NB4 (cell line): ENCODE data around the gene POLG2.
"Not testable (repeated sequence)": the region's sequence is repeated elsewhere in the genome, so short reads cannot be mapped to it uniquely, and the experiment has no call there.

Experiments used
- DNase-seq: peaks from one replicate; pipeline ENCODE4 v3.0.0; 2010; ENCODE audit warnings: low read depth
- H3K4me3 ChIP-seq: one replicate; pipeline ENCODE4 v1.5.1; 2011; ENCODE audit warnings: mild to moderate bottlenecking, low read depth, low read length, moderate library complexity
- MYC ChIP-seq: IDR thresholded peaks from 2 replicates; pipeline ENCODE4 v1.6.1; 2011; ENCODE audit warnings: low read depth, low read length
- POLR2A ChIP-seq: IDR thresholded peaks from 2 replicates; pipeline ENCODE4 v1.6.1; 2011; ENCODE audit warnings: mild to moderate bottlenecking; ENCODE audit not compliant: insufficient read length; ENCODE audit errors: extremely low read depth
- TF ChIP-seq, protein P1 (sequence below): IDR thresholded peaks from 2 replicates; pipeline ENCODE4 v1.6.1; 2011; ENCODE audit warnings: low read depth, low read length
- TF ChIP-seq, protein P2 (sequence below): IDR thresholded peaks from one replicate; pipeline ENCODE4 v1.5.1; 2012; ENCODE audit warnings: low read depth, low read length

Gene POLG2

DNA sequence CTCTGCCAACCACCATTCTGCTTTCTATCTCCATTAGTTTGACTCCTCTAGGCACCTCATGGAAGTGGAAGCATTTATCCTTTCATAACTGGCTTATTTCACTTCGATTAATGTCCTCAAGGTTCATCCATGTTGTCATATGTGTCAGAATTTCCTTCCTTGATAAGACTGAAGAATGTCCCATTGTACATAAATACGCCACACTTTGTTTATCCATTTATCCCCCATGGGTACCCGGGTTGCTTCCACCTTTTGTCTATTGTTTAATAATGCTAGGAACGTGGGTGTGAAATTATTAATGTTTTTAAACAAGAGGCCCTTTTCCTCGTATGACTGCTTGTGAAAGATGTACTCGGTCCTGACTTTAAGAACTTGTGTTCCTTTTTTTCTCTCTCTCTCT is 35.1 kb downstream of the POLG2 start:
- no peak for TF ChIP-seq POLR2A
- TF ChIP-seq, protein P1, sequence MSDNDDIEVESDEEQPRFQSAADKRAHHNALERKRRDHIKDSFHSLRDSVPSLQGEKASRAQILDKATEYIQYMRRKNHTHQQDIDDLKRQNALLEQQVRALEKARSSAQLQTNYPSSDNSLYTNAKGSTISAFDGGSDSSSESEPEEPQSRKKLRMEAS: no peak
- TF ChIP-seq MYC: no peak
- TF ChIP-seq, protein P2, sequence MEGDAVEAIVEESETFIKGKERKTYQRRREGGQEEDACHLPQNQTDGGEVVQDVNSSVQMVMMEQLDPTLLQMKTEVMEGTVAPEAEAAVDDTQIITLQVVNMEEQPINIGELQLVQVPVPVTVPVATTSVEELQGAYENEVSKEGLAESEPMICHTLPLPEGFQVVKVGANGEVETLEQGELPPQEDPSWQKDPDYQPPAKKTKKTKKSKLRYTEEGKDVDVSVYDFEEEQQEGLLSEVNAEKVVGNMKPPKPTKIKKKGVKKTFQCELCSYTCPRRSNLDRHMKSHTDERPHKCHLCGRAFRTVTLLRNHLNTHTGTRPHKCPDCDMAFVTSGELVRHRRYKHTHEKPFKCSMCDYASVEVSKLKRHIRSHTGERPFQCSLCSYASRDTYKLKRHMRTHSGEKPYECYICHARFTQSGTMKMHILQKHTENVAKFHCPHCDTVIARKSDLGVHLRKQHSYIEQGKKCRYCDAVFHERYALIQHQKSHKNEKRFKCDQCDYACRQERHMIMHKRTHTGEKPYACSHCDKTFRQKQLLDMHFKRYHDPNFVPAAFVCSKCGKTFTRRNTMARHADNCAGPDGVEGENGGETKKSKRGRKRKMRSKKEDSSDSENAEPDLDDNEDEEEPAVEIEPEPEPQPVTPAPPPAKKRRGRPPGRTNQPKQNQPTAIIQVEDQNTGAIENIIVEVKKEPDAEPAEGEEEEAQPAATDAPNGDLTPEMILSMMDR: no peak
- no peak for DNase-seq

DNA sequence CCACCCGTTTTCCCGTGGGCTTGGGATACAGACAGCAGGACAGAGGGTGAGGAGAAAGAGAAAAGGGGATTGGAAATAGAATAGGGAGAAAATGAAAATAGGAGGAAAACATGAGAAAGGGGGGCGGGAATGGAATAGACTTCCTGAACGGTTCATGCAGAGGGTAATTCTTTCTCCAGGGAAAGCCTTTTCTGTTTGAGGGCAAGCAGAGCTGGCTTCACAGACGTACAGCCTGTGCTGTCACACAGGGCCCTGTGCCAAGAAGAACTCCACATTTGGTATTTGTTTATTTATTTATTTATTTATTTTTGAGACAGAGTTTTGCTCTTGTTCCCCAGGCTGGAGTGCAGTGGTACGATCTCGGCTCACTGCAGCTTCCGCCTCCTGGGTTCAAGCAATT is 35.9 kb downstream of the POLG2 start:
- H3K4me3 ChIP-seq: no peak overlapping the region
- TF ChIP-seq POLR2A (no peak), MYC (no peak)
- TF ChIP-seq, protein P2: no peak
- TF ChIP-seq, protein P1: no peak
- no peak for DNase-seq

More for the DNA sequence above, 35.1 kb downstream of the POLG2 start:
- no peak overlapping the region for H3K4me3 ChIP-seq

DNA sequence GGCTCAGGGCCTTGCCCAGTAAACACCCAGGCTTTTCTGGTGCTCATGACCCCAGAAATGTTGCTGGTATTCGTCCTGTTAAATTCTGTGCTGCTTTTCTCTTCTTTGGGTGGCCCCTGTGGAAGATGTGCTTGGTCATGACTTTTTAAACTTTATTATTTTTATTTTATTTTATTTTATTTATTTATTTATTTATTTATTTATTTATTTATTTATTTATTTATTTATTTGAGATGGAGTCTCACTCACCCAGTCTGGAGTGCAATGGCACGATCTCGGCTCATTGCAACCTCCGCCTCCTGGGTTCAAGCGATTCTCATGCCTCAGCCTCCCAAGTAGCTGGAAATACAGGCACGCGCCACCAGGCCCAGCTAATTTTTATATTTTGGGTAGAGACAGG is 37.0 kb downstream of the POLG2 start:
- not testable (repeated sequence) for DNase-seq, H3K4me3 ChIP-seq

DNA sequence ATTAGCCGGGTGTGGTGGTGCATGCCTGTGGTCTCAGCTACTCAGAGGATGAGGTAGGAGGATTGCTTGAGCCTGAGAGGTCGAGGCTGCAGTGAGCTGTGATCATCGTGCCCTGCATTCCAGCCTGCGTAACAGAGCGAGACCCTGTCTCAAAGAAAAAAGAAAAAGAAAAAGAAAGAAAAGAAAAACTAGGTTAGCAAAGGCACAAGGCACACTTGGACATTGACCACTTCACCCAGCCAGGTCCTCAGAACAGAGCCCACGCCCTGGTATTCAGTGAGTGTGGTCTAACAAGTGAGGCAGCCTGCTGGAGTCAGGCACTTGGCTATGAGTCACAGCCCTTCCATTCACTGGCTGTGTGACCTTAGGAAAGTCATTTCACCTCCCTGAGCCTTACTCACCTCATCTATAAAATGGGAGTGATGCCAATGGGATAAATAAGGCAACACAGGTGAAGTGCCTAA is 37.5 kb downstream of the POLG2 start:
- H3K4me3 ChIP-seq: no peak overlapping the region
- no peak for DNase-seq
- TF ChIP-seq POLR2A: no peak
- no peak for TF ChIP-seq MYC
- TF ChIP-seq, protein P1: no peak
- TF ChIP-seq, protein P2: no peak

DNA sequence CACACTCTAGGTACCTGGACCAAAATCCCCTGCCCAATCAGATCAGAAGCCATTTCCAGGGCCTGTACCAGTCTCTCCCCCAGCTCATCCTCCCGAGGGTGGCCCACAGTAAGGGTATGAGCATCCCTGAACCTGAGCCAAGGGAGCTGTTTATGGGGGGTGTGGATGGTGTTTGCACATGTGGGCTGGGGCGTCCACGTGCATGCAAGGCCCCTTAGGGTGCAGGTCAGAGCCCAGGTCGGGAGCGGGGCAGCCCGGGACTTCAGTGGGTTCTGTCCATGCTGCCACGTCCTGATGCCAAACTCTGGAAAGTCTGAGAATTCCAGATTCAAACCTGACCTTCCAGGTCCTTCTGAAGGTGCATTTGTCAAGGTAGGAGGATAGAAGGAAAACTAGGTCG is 38.1 kb downstream of the POLG2 start:
- H3K4me3 ChIP-seq: no peak overlapping the region
- DNase-seq: no peak
- no peak for TF ChIP-seq POLR2A
- TF ChIP-seq, protein P1: no peak
- TF ChIP-seq MYC: no peak
- TF ChIP-seq, protein P2: no peak

DNA sequence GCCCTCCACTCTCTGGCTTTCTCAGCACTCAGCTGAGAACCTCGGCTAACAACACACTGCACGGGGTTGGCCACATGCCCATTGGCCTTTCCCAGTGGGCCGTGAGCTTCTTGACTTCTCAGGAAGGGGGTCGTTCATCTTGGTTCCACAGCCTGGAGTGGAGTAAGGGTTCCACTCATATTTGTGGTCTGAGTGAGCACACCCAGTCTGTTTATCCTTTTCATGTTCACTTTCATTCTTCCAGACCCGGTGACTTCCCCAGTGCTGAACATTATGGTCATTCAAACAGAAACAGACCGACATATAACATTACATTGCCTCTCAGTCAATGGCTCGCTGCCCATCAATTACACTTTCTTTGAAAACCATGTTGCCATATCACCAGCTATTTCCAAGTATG is 39.7 kb downstream of the POLG2 start:
- no peak overlapping the region for H3K4me3 ChIP-seq
- no peak for DNase-seq
- TF ChIP-seq, protein P2: no peak
- TF ChIP-seq POLR2A (no peak), MYC (no peak)
- TF ChIP-seq, protein P1: no peak
